K562 (cell line): Measurements from ENCODE around the gene OR1J4. TPM values are rescaled to one million over a fixed set of nuclear protein-coding genes. Genes with fewer than 3 reads are reported as not detected.

Source experiments
- ATAC-seq: fragments of 200-7000 bp; cut with Tn5 transposase; 3 replicates; pipeline ENCODE4 v1.9.1; 2020; ENCODE audit warnings: moderate library complexity
- BruUV-seq: library from RNA; stranded (reverse); fragments of 400-500 nt; replicated peaks from 2 replicates; lab custom pipeline; 2021; lab: Mats Ljungman, UMichigan
- CTCF ChIA-PET: fragments of 300-600 bp; formaldehyde crosslinking; extraction: SDS; loops from one replicate; lab custom pipeline; 2021; ENCODE audit warnings: low intra/inter-chr PET ratio; lab: Yijun Ruan, JAX
- POLR2A ChIA-PET: fragments of 300-600, 350-650 bp; sonication (Branson Sonifier 250); formaldehyde crosslinking; extraction: SDS; loops from one replicate; lab custom pipeline; 2021; ENCODE audit warnings: antibody characterized with exemption, inconsistent platforms; lab: Yijun Ruan, JAX
- DNase-seq, 4 experiments: peaks; one replicate each; pipeline versions ENCODE4 v3.0.0 to v3.0.0-alpha.2; 2011 to 2018; ENCODE audit warnings: low spot score in 3 of 4, mixed read lengths in 3 of 4; ENCODE audit errors: extremely low read depth in 1 of 4
- FAIRE-seq: peaks from 2 replicates; lab custom pipeline; 2011; peaks lifted over from hg19 to GRCh38; lab: Jason Lieb, UNC
- H2AFZ ChIP-seq: 2 replicates; pipeline ENCODE4 v1.6.0; 2011; ENCODE audit warnings: low read depth, low read length, control low read depth, inconsistent platforms
- H3K27ac ChIP-seq: fragments of 200-600 bp; 3 replicates; pipeline ENCODE4 v1.8.0; 2011; ENCODE audit warnings: low read depth, mild to moderate bottlenecking, control low read depth, inconsistent platforms, low read length, moderate library complexity, mixed read lengths; ENCODE audit errors: extremely low read depth
- H3K27me3 ChIP-seq, 2 experiments: fragments of 300-600 bp in 1 of 2; 2 replicates in 1 of 2; 3 replicates in 1 of 2; pipeline versions ENCODE4 v1.6.0 to v1.8.0; 2011; ENCODE audit warnings: inconsistent platforms in 2 of 2, low read length in 2 of 2, mild to moderate bottlenecking in 1 of 2, mixed read lengths in 1 of 2, moderate library complexity in 1 of 2; ENCODE audit not compliant: control insufficient read depth in 2 of 2, insufficient read depth in 2 of 2
- H3K36me3 ChIP-seq: fragments of 300-600 bp; 3 replicates; pipeline ENCODE4 v1.8.0; 2011; ENCODE audit warnings: mild to moderate bottlenecking, low read length, inconsistent platforms; ENCODE audit not compliant: control insufficient read depth, insufficient read depth
- H3K4me1 ChIP-seq, 2 experiments: fragments of 200-600 bp in 1 of 2; replicated peaks in 1 of 2; 2 replicates in 1 of 2; 3 replicates in 1 of 2; pipeline versions ENCODE4 v1.5.1 to v1.8.0; 2011; ENCODE audit warnings: inconsistent platforms in 2 of 2, low read length in 2 of 2, mild to moderate bottlenecking in 1 of 2, mixed read lengths in 1 of 2, moderate library complexity in 1 of 2; ENCODE audit not compliant: control insufficient read depth in 2 of 2, insufficient read depth in 2 of 2
- H3K4me2 ChIP-seq: 2 replicates; pipeline ENCODE4 v1.6.1; 2011; ENCODE audit warnings: low read length, control low read depth, inconsistent platforms, mixed read lengths; ENCODE audit not compliant: insufficient read depth
- H3K4me3 ChIP-seq: fragments of 200-600 bp; sonication (generic), shearing (Covaris generic); 2 replicates; pipeline ENCODE4 v1.5.1; 2016; ENCODE audit warnings: control low read depth, inconsistent platforms
- H3K79me2 ChIP-seq: fragments of 200-600 bp; 3 replicates; pipeline ENCODE4 v1.8.0; 2011; ENCODE audit warnings: low read length, inconsistent platforms; ENCODE audit not compliant: control insufficient read depth, insufficient read depth
- H3K9ac ChIP-seq, 2 experiments: 2 replicates each; pipeline versions ENCODE4 v1.6.0 to v1.6.1; 2011; ENCODE audit warnings: low read depth in 2 of 2, low read length in 2 of 2, control low read depth in 1 of 2, inconsistent platforms in 1 of 2, mild to moderate bottlenecking in 1 of 2, mixed read lengths in 1 of 2; ENCODE audit not compliant: insufficient read depth in 1 of 2
- H3K9me1 ChIP-seq: one replicate; pipeline ENCODE4 v1.6.0; 2011; ENCODE audit warnings: inconsistent platforms, mild to moderate bottlenecking, low read length, moderate library complexity; ENCODE audit not compliant: control insufficient read depth, insufficient read depth
- H3K9me3 ChIP-seq: replicated peaks from 2 replicates; pipeline ENCODE4 v1.5.1; 2011; ENCODE audit warnings: low read depth, low read length, inconsistent platforms; ENCODE audit not compliant: control insufficient read depth, insufficient read depth
- H4K20me1 ChIP-seq: replicated peaks from 2 replicates; pipeline ENCODE4 v1.6.1; 2011; ENCODE audit warnings: low read length, inconsistent platforms, mixed read lengths; ENCODE audit not compliant: control insufficient read depth, insufficient read depth
- FOXJ3 ChIP-seq: sonication (generic); formaldehyde crosslinking; IDR thresholded peaks from 2 replicates; pipeline ENCODE4 v1.4.0; 2020; ENCODE audit warnings: mild to moderate bottlenecking, missing genetic modification reagents
- L3MBTL2 ChIP-seq: fragments of 450-650 bp; IDR thresholded peaks from 2 replicates; pipeline ENCODE4 v1.6.1; 2016; ENCODE audit warnings: mild to moderate bottlenecking, moderate library complexity
- MEIS2 ChIP-seq: fragments of 450-650 bp; IDR thresholded peaks from 2 replicates; pipeline ENCODE4 v1.6.1; 2014; ENCODE audit warnings: mild to moderate bottlenecking; ENCODE audit not compliant: partially characterized antibody
- NFIX ChIP-seq: fragments of 250-450 bp; sonication (Bioruptor Pico); IDR thresholded peaks from 2 replicates; pipeline ENCODE4 v1.4.0; 2020; ENCODE audit warnings: low read depth, mild to moderate bottlenecking, moderate library complexity
- NR0B1 ChIP-seq: fragments of 450-650 bp; IDR thresholded peaks from one replicate; pipeline ENCODE4 v1.6.1; 2018; ENCODE audit warnings: mild to moderate bottlenecking, moderate library complexity; ENCODE audit not compliant: partially characterized antibody
- SMARCA5 ChIP-seq: fragments of 450-650 bp; IDR thresholded peaks from 2 replicates; pipeline ENCODE4 v1.6.1; 2016
- ZFP1 ChIP-seq: fragments of 450-650 bp; formaldehyde crosslinking; IDR thresholded peaks from 2 replicates; pipeline ENCODE4 v1.4.0; 2020; ENCODE audit warnings: mild to moderate bottlenecking, mixed read lengths
- ZHX1 ChIP-seq: fragments of 150-350 bp; conservative IDR thresholded peaks from 2 replicates; pipeline ENCODE4 v1.6.1; 2014; ENCODE audit warnings: low read length
- ZNF766 ChIP-seq: fragments of 200-800 bp; sonication (Bioruptor generic); conservative IDR thresholded peaks from 2 replicates; pipeline ENCODE4 v1.6.1; 2016; ENCODE audit warnings: missing genetic modification characterization, missing compliant biosample characterization
- WGBS: fragments of 100-300 bp; shearing (Covaris generic); methylation state at CpG from one replicate; pipeline ENCODE4 v1.1.6; 2016; ENCODE audit warnings: low coverage, mixed read lengths; ENCODE audit not compliant: insufficient coverage; ENCODE audit errors: missing lambda C conversion rate; 5-methylcytosine and 5-hydroxymethylcytosine counted together
- in situ Hi-C: fragments of 300-500 bp; cut with MboI; formaldehyde crosslinking; loops from 4 replicates; pipeline ENCODE4 v1.15.0; 2018; ENCODE audit warnings: inconsistent platforms, mixed read lengths
- intact Hi-C: fragments of 100-400 bp; cut with micrococcal nuclease; formaldehyde crosslinking; loops from 2 replicates; pipeline ENCODE4 v1.14.2; 2022
- polyA plus RNA-seq, 8 experiments: library from polyadenylated mRNA; depleted of rRNA in 4 of 8; stranded (reverse) in 5 of 8; unstranded in 3 of 8; fragments of >200 nt; fragmentation: Nextera tagmentation in 2 of 8; fragmentation: Illumina TruSeq in 1 of 8; extraction: Ambion mirVana in 2 of 8; extraction: Trizol in 1 of 8; gene quantifications; 2 replicates each; pipeline versions ENCODE4 v1.2.1 to v1.2.3, GENCODE V29; 2011 to 2014; ENCODE audit warnings: inconsistent platforms in 1 of 8, missing spikeins in 1 of 8
- total RNA-seq, 7 experiments: library from RNA; depleted of rRNA in 6 of 7; stranded (reverse); fragments of >200 nt in 6 of 7; fragmentation: Illumina TruSeq in 2 of 7; extraction: Trizol in 2 of 7; gene quantifications; 2 replicates each; pipeline versions ENCODE4 v1.2.1 to v1.2.3, GENCODE V29; 2011 to 2021; ENCODE audit warnings: low replicate concordance in 1 of 7
- TF ChIP-seq, protein P1 (sequence below): IDR thresholded peaks from 3 replicates; pipeline ENCODE4 v1.6.1; 2011; ENCODE audit warnings: borderline replicate concordance, mild to moderate bottlenecking; ENCODE audit not compliant: insufficient read length, insufficient read depth

Gene OR1J4
- total and polyA plus RNA-seq, 9 of the 15 experiments (the other 6 are each of a cell fraction or from before 2014, with no cell fraction given): not detected

GRCh38 chr9:122551371-122551770 lies 32.4 kb downstream of the OR1J4 start:
- 3% methylated on average over 5 of the region's 5 CpGs for WGBS
- DNase-seq (no peak), FAIRE-seq (no peak), ATAC-seq (no peak)
- ChIA-PET POLR2A (interaction anchor here (1.3 kb wide), 1 partner anchor 9 kb away, joined by 4 read pairs; no protein-coding TSS in a partner anchor), CTCF (no interaction called here)
- Histone ChIP-seq H3K9me1 (no peaks in the 10 kb centered on the region), H3K27me3 (peaks cover 0 to 3% of the 10 kb centered on the region in 2 experiments; a peak in 1 of 5 replicates), H3K27ac (no peak overlapping the region), H3K4me3 (no peak overlapping the region), H3K79me2 (no peaks in the 10 kb centered on the region), H3K4me2 (no peak overlapping the region), H3K9me3 (no peaks in the 10 kb centered on the region), H3K4me1 (no peaks in the 10 kb centered on the region), H3K36me3 (no peaks in the 10 kb centered on the region), H4K20me1 (no peaks in the 10 kb centered on the region), H2AFZ (no peak overlapping the region), H3K9ac (no peak overlapping the region)
- intact Hi-C loops: loop anchor here (5.0 kb wide), 1 partner anchor 61 kb away; the partner anchor contains the start of gene OR1Q1
- in situ Hi-C loops: no loop called here
- TF ChIP-seq NFIX (CRISPR knock-in tag) (no peak), L3MBTL2 (no peak)
- TF ChIP-seq, protein P1, sequence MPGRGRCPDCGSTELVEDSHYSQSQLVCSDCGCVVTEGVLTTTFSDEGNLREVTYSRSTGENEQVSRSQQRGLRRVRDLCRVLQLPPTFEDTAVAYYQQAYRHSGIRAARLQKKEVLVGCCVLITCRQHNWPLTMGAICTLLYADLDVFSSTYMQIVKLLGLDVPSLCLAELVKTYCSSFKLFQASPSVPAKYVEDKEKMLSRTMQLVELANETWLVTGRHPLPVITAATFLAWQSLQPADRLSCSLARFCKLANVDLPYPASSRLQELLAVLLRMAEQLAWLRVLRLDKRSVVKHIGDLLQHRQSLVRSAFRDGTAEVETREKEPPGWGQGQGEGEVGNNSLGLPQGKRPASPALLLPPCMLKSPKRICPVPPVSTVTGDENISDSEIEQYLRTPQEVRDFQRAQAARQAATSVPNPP: no peak
- no TSS peak for BruUV-seq

DNA sequence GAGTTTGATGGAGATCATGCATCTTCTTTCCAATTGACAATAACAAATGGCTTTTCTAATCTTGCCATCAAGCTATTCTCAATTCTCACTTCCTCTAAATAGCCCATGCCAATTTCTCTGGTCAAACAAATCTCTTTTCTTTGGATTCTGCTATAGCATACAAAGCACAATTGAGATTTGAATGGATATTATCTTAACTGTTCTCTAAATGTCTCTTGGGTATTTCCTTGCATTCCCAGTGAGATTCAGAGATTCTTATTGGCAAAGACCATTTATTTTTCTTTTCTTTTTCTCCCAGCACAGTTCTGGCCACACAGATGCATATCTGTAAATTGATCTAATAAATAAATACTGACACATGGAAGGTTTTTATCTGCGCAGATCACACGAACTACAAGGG lies 33.9 kb downstream of the OR1J4 start, which contains the start of gene OR1N2:
TSS of gene OR1N2 (plus strand) at position 301 of the 400 bp plus-strand sequence. CDS start 100 bp downstream, outside the sequence.
- CTCF ChIA-PET: no interaction called here
- POLR2A ChIA-PET: interaction anchor here (0.6 kb wide), 1 partner anchor 131 kb away, joined by 4 read pairs; no protein-coding TSS in a partner anchor
- H3K4me3 ChIP-seq: no peak within 1 kb of the TSS
- no peak within 1 kb of the TSS for H2AFZ ChIP-seq
- in situ Hi-C loops (no loop called here), intact Hi-C loops (loop anchor here (5.0 kb wide), 1 partner anchor 59 kb away; the partner anchor contains the start of gene OR1Q1)
- TF ChIP-seq NR0B1: no peak
- no peak for TF ChIP-seq ZHX1
- TF ChIP-seq ZFP1 (CRISPR knock-in tag): no peak
- TF ChIP-seq FOXJ3 (CRISPR knock-in tag): no peak
- TF ChIP-seq SMARCA5: no peak
- no peak for TF ChIP-seq MEIS2
- no peak for TF ChIP-seq L3MBTL2
- TF ChIP-seq ZNF766 (CRISPR knock-in tag): no peak
- FAIRE-seq (no peak), ATAC-seq (no peak), DNase-seq (no peak)
- no TSS peak for BruUV-seq
- 0% methylated on average over 2 of the region's 2 CpGs for WGBS
- no peaks in the 10 kb centered on the region for H3K4me1 ChIP-seq
- no peaks in the 10 kb centered on the region for H4K20me1 ChIP-seq
- H3K9me3 ChIP-seq: no peaks in the 10 kb centered on the region
- H3K9me1 ChIP-seq: no peaks in the 10 kb centered on the region
- no peak within 1 kb of the TSS for H3K9ac ChIP-seq
- no peak within 1 kb of the TSS for H3K27ac ChIP-seq
- no peak within 1 kb of the TSS for H3K4me2 ChIP-seq
- H3K79me2 ChIP-seq: no peaks in the 10 kb centered on the region
- H3K36me3 ChIP-seq: no peaks in the 10 kb centered on the region
- peaks cover 0 to 3% of the 10 kb centered on the region in 2 experiments; a peak in 1 of 5 replicates for H3K27me3 ChIP-seq
